GM12865 (cell line): ENCODE data around the gene SPSB4.
A peak's percentile ranks its signal among the peaks of the same experiment; 100 is the strongest.
"Not testable (repeated sequence)": the region's sequence is repeated elsewhere in the genome, so short reads cannot be mapped to it uniquely, and the experiment has no call there.

ENCODE experiments used
- DNase-seq: peaks from one replicate; pipeline ENCODE4 v3.0.0; 2010; ENCODE audit warnings: low read depth
- H3K4me3 ChIP-seq: 2 replicates; pipeline ENCODE4 v1.5.1; 2011; ENCODE audit warnings: mild to moderate bottlenecking, low read depth, low read length, control low read depth
- CTCF ChIP-seq: IDR thresholded peaks from 2 replicates; pipeline ENCODE4 v1.5.1; 2011; ENCODE audit warnings: low read length, control low read depth, low read depth, inconsistent platforms; ENCODE audit not compliant: insufficient read depth; ENCODE audit errors: missing control alignments

SPSB4 gene

GRCh38 chr3:141109751-141110150 is 58.6 kb downstream of the SPSB4 start:
- TF ChIP-seq CTCF: no peak
- DNase-seq: no peak
- no peak overlapping the region for H3K4me3 ChIP-seq

GRCh38 chr3:141110322-141110721 is 59.2 kb downstream of the SPSB4 start:
- DNase-seq: no peak

DNA sequence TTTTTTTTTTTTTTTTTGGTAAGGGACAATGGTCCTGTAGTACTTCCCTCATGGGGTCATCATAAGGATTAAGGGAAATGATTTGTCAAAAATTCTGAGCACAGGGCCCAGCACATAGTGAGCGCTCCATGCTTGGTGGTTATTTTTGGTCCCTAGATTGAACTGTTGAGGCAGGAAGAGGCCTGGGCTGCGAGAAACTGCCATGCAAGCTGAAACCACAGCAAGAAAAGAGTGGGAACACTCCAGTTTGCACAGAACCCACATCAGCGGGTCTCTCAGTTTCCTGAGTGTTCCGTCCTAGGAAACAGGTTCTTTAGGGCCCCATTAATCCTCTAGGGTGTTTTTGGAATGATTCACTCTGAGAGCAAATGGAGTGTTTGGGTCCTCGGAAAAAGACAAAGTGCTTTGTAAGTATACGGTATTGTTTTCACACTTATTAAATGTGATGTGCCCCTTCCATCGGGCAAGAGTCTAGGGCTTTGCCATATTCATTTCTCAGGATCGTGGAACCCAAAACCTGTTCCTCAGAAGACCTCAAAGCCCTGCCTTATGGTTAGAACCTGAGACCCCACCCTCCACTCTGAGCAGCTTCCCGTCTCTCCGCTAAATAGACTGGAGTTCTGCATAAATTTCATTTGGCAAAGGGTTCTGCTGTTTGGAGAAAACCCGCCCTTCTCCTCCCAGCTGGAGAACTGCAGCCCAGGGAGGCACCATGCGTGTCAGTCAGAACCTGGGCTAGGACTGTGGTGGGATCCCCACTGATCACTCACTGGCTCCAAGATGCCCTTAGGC is 60.4 kb downstream of the SPSB4 start:
- no peak for DNase-seq
- no peak overlapping the region for H3K4me3 ChIP-seq
- TF ChIP-seq CTCF: no peak

More at GRCh38 chr3:141110322-141110721, 59.2 kb downstream of the SPSB4 start:
- TF ChIP-seq CTCF: no peak
- H3K4me3 ChIP-seq: no peak overlapping the region

- no peak for DNase-seq
- H3K4me3 ChIP-seq: no peak overlapping the region
- no peak for TF ChIP-seq CTCF
Observed at GRCh38 chr3:141112686-141113297, 61.6 kb downstream of the SPSB4 start.

DNA sequence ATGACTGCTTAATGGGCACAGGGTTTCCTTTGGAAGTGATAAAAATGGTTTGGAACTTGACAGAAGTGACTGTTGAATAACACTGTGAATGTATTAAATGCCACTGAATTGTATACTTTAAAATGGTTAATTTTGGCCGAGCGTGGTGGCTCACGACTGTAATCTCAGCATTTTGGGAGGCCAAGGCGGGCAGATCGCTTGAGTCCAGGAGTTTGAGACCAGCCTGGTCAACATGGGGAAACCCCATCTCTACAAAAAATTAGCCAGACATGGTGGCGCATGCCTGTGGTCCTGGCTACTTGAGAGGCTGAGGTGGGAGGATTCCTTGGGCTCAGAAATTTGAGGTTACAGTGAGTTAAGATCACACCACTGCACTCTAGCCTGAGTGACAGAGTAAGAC is 62.5 kb downstream of the SPSB4 start:
- H3K4me3 ChIP-seq, DNase-seq: not testable (repeated sequence)

DNA sequence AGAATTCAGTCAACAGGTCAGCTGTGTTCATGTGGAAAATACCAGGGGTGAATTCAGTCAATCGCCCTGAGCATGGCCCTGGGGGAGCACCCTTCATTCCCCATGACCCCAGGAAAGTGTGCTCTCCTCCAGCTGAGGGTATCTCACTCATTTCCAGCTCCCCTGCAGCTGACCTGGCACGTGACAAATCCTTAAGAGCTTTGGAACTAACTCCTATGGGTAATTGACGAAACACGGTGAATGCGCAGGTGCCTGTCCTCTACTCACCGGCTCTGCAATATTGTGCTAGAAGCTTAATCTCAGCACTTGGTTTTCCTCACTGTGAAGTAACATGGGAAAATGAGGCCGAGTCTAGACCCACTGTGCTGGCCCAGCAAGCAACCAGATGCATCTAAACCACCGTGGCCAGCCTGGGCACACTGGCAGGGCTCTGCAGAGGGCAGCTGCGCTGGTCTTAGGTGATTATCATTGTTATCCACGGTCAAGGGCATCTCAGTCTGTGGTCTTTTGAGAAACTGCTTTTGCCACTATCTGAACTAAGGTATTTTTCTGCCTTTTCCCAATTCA is 63.1 kb downstream of the SPSB4 start:
- H3K4me3 ChIP-seq: no peak overlapping the region
- DNase-seq: no peak
- no peak for TF ChIP-seq CTCF

DNA sequence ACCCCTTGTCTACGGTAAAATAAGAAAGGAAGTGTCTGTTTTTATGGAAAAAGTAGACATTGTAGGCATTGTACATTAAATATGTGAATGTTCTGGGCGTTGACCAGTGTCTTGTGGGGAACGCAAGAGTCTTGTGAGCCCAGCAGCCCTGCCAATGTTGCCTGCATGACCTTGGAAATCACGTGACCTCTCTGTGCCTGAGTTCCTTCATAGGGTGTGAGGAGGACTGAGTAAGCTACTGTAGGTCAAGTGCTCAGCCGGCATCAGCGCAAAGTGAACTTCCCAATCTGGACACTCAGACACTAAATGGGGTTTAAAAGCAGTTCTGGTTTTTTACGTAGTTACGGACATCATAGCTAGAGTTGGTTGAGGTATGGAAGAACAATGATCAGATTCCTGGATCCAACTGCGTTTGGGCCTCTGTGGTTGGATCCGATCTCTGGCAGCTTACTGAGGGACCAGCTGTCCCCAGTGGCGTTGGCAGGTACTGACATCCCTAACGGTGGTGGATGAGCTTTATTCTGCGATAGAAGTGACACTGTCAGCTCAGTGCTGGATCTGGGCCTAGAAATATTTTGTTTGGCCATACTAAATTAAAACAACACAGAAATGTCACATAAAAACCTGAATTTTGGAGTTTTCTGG is 63.8 kb downstream of the SPSB4 start:
- no peak overlapping the region for H3K4me3 ChIP-seq
- TF ChIP-seq CTCF: peak; percentile 47
- DNase-seq: no peak
